ENCODE data around the gene AADACL4.

GRCh38 chr1:12616709-12617373 is 27.0 kb upstream of the AADACL4 start:
- TF ChIP-seq CTCF (IDR thresholded peaks at IDR 0.05) (no peak), EZH2 (IDR thresholded peaks at IDR 0.05; ENCODE audit: borderline replicate concordance, insufficient read depth, low read depth, low read length, poor library complexity, severe bottlenecking) (no peak)

Data from B cell (primary cell).